ENCODE measurements around the gene NF1. TPM values are rescaled to one million over a fixed set of nuclear protein-coding genes. Genes with fewer than 3 reads are reported as not detected.

The NF1 gene
- total RNA-seq, 1 experiment from 2014 or later, result 16.4 TPM

- Histone ChIP-seq H3K79me2 (ENCODE audit: low read length) (no peaks in the 10 kb centered on the region), H3K9me2 (replicated peaks; ENCODE audit: low read length) (no peaks in the 10 kb centered on the region), H3K4me2 (ENCODE audit: low read length) (no peak overlapping the region), H3K36me3 (ENCODE audit: low read depth, low read length) (no peaks in the 10 kb centered on the region), H3F3A (ENCODE audit: low read length, unreplicated experiment) (no peaks in the 10 kb centered on the region), H3K27me3 (ENCODE audit: low read length) (no peaks in the 10 kb centered on the region), H3K9me3 (ENCODE audit: low read length) (no peaks in the 10 kb centered on the region), H4K20me1 (ENCODE audit: low read length) (no peaks in the 10 kb centered on the region), H3K4me3 (ENCODE audit: low read length) (no peak overlapping the region), H3K9ac (ENCODE audit: low read length) (no peak overlapping the region), H3K4me1 (ENCODE audit: insufficient read depth, low read length) (no peaks in the 10 kb centered on the region), H3K27ac (ENCODE audit: low read length) (no peak overlapping the region), H2AFZ (ENCODE audit: low read length) (no peak overlapping the region)
- DNase-seq, result no peak
- CTCF ChIA-PET, result no interaction called here
- no peak for TF ChIP-seq CTCF (conservative IDR thresholded peaks at IDR 0.05; ENCODE audit: low read depth, low read length)
- TF ChIP-seq EZH2phosphoT487 (IDR thresholded peaks at IDR 0.05; ENCODE audit: borderline replicate concordance, low read length), result no peak
- TF ChIP-seq EZH2 (IDR thresholded peaks at IDR 0.05; ENCODE audit: low read length, unreplicated experiment), result no peak
- POLR2A ChIA-PET (ENCODE audit: unreplicated experiment), result no interaction called here
- intact Hi-C loops (cut with micrococcal nuclease), result loop anchor here (10.0 kb wide), 1 partner anchor 54 kb away; the partner anchor contains the start of gene EVI2B
- BruUV-seq (replicated peaks), result no TSS peak
- no peak for ATAC-seq
These were observed 274.5 kb downstream of the NF1 start for GRCh38 chr17:31369266-31369665.

- no peak for ATAC-seq
- Histone ChIP-seq H3K9me3 (ENCODE audit: low read length) (no peaks in the 10 kb centered on the region), H3K79me2 (ENCODE audit: low read length) (no peaks in the 10 kb centered on the region), H3K27ac (ENCODE audit: low read length) (no peak overlapping the region), H3F3A (ENCODE audit: low read length, unreplicated experiment) (no peaks in the 10 kb centered on the region), H3K4me2 (ENCODE audit: low read length) (no peak overlapping the region), H3K36me3 (ENCODE audit: low read depth, low read length) (no peaks in the 10 kb centered on the region), H4K20me1 (ENCODE audit: low read length) (no peaks in the 10 kb centered on the region), H3K9me2 (replicated peaks; ENCODE audit: low read length) (no peaks in the 10 kb centered on the region), H2AFZ (ENCODE audit: low read length) (no peak overlapping the region), H3K4me1 (ENCODE audit: insufficient read depth, low read length) (no peaks in the 10 kb centered on the region), H3K9ac (ENCODE audit: low read length) (no peak overlapping the region), H3K4me3 (ENCODE audit: low read length) (no peak overlapping the region), H3K27me3 (ENCODE audit: low read length) (no peaks in the 10 kb centered on the region)
- ChIA-PET POLR2A (ENCODE audit: unreplicated experiment) (no interaction called here), CTCF (no interaction called here)
- no peak for DNase-seq
- no peak for TF ChIP-seq EZH2 (IDR thresholded peaks at IDR 0.05; ENCODE audit: low read length, unreplicated experiment)
- no peak for TF ChIP-seq EZH2phosphoT487 (IDR thresholded peaks at IDR 0.05; ENCODE audit: borderline replicate concordance, low read length)
- no peak for TF ChIP-seq CTCF (conservative IDR thresholded peaks at IDR 0.05; ENCODE audit: low read depth, low read length)
- intact Hi-C loops (cut with micrococcal nuclease), result loop anchor here (5.0 kb wide), 1 partner anchor 359 kb away; no protein-coding TSS in a partner anchor
- no TSS peak for BruUV-seq (replicated peaks)
These were observed 276.8 kb downstream of the NF1 start for GRCh38 chr17:31371511-31372097.

Measured in PC-3 (cell line).